IMR-90 (cell line): Measurements from ENCODE around the gene TINAG. TPM values are rescaled to one million over a fixed set of nuclear protein-coding genes. Genes with fewer than 3 reads are reported as not detected.

Experiments
- ATAC-seq: fragments of 200-7000 bp; cut with Tn5 transposase; 2 replicates; pipeline ENCODE4 v1.9.1; 2020; ENCODE audit warnings: low read depth, mild to moderate bottlenecking, moderate library complexity
- BruUV-seq: library from RNA; stranded (reverse); fragments of 400-500 nt; replicated peaks from 2 replicates; lab custom pipeline; 2021; lab: Mats Ljungman, UMichigan
- CTCF ChIA-PET: fragments of 300-600 bp; formaldehyde crosslinking; extraction: SDS; loops from one replicate; lab custom pipeline; 2021; ENCODE audit warnings: antibody characterized with exemption; lab: Yijun Ruan, JAX
- POLR2A ChIA-PET: fragments of 300-600 bp; sonication (Branson Sonifier 250); formaldehyde crosslinking; loops from one replicate; lab custom pipeline; 2022; ENCODE audit warnings: antibody characterized with exemption; ENCODE audit not compliant: unreplicated experiment; lab: Charles Lee
- DNase-seq: peaks from one replicate; pipeline ENCODE4 v3.0.0; 2013
- H2AFZ ChIP-seq: replicated peaks from 2 replicates; pipeline ENCODE3; 2013; ENCODE audit warnings: low read length, mild to moderate bottlenecking; ENCODE audit not compliant: poor library complexity
- H2AK5ac ChIP-seq: 2 replicates; pipeline ENCODE4 v1.6.1; 2013; ENCODE audit warnings: low read depth, low read length, inconsistent platforms
- H2AK9ac ChIP-seq: replicated peaks from 2 replicates; pipeline ENCODE3; 2013; ENCODE audit warnings: mild to moderate bottlenecking, low read depth, low read length, moderate library complexity; ENCODE audit not compliant: poor library complexity
- H2BK120ac ChIP-seq: 2 replicates; pipeline ENCODE4 v1.6.1; 2013; ENCODE audit warnings: low read depth, low read length, inconsistent platforms
- H2BK15ac ChIP-seq: 3 replicates; pipeline ENCODE4 v1.6.1; 2013; ENCODE audit warnings: low read depth, low read length, inconsistent platforms
- H2BK20ac ChIP-seq: 2 replicates; pipeline ENCODE4 v1.6.1; 2013; ENCODE audit warnings: low read depth, mild to moderate bottlenecking, inconsistent platforms, low read length, moderate library complexity
- H2BK5ac ChIP-seq: 2 replicates; pipeline ENCODE4 v1.6.1; 2013; ENCODE audit warnings: mild to moderate bottlenecking, low read depth, low read length, inconsistent platforms; ENCODE audit not compliant: poor library complexity, severe bottlenecking
- H3K14ac ChIP-seq: replicated peaks from 2 replicates; pipeline ENCODE4 v1.6.1; 2013; ENCODE audit warnings: low read depth, low read length, inconsistent platforms
- H3K18ac ChIP-seq: 2 replicates; pipeline ENCODE4 v1.6.1; 2013; ENCODE audit warnings: low read depth, low read length, control low read depth
- H3K23ac ChIP-seq: 2 replicates; pipeline ENCODE4 v1.6.1; 2013; ENCODE audit warnings: low read depth, low read length, inconsistent platforms
- H3K27ac ChIP-seq: 2 replicates; pipeline ENCODE4 v1.5.1; 2013; ENCODE audit warnings: mild to moderate bottlenecking, control low read depth, low read length; ENCODE audit not compliant: insufficient read depth
- H3K27me3 ChIP-seq: 2 replicates; pipeline ENCODE4 v1.6.1; 2013; ENCODE audit warnings: low read length; ENCODE audit not compliant: control insufficient read depth, insufficient read depth
- H3K36me3 ChIP-seq: 2 replicates; pipeline ENCODE4 v1.6.1; 2013; ENCODE audit warnings: low read length, mixed read lengths; ENCODE audit not compliant: control insufficient read depth, insufficient read depth
- H3K4ac ChIP-seq: 2 replicates; pipeline ENCODE4 v1.6.1; 2013; ENCODE audit warnings: low read depth, low read length, inconsistent platforms
- H3K4me1 ChIP-seq: 2 replicates; pipeline ENCODE4 v1.6.1; 2013; ENCODE audit warnings: low read length, mixed read lengths; ENCODE audit not compliant: control insufficient read depth, insufficient read depth
- H3K4me2 ChIP-seq: 2 replicates; pipeline ENCODE4 v1.6.1; 2013; ENCODE audit warnings: low read depth, mild to moderate bottlenecking, control low read depth, low read length, moderate library complexity
- H3K4me3 ChIP-seq: 2 replicates; pipeline ENCODE4 v1.5.1; 2013; ENCODE audit warnings: low read depth, mild to moderate bottlenecking, control low read depth, low read length, moderate library complexity; ENCODE audit not compliant: insufficient read depth
- H3K56ac ChIP-seq: 2 replicates; pipeline ENCODE4 v1.6.1; 2013; ENCODE audit warnings: low read length, inconsistent platforms; ENCODE audit not compliant: insufficient read depth; ENCODE audit errors: extremely low read depth
- H3K79me1 ChIP-seq, 2 experiments: 2 replicates each; pipeline ENCODE4 v1.6.1; 2013; ENCODE audit warnings: low read length in 2 of 2, inconsistent platforms in 1 of 2, low read depth in 1 of 2
- H3K9ac ChIP-seq: 2 replicates; pipeline ENCODE4 v1.6.1; 2013; ENCODE audit warnings: low read depth, low read length, control low read depth
- H3K9me1 ChIP-seq: 2 replicates; pipeline ENCODE4 v1.6.1; 2013; ENCODE audit warnings: low read length, inconsistent platforms; ENCODE audit not compliant: insufficient read depth
- H3K9me3 ChIP-seq: 2 replicates; pipeline ENCODE4 v1.6.1; 2013; ENCODE audit warnings: low read length; ENCODE audit not compliant: control insufficient read depth, insufficient read depth
- H4K20me1 ChIP-seq: 2 replicates; pipeline ENCODE4 v1.6.1; 2013; ENCODE audit warnings: low read length, inconsistent platforms; ENCODE audit not compliant: insufficient read depth
- H4K5ac ChIP-seq: 2 replicates; pipeline ENCODE4 v1.6.1; 2013; ENCODE audit warnings: mild to moderate bottlenecking, low read depth, low read length, control low read depth
- H4K8ac ChIP-seq, 2 experiments: 2 replicates each; pipeline ENCODE4 v1.6.1; 2013; ENCODE audit warnings: low read depth in 2 of 2, low read length in 2 of 2, control low read depth in 1 of 2, inconsistent platforms in 1 of 2
- H4K91ac ChIP-seq: 2 replicates; pipeline ENCODE4 v1.6.1; 2013; ENCODE audit warnings: low read depth, low read length, inconsistent platforms; ENCODE audit not compliant: insufficient read depth
- CEBPB ChIP-seq: IDR thresholded peaks from 2 replicates; pipeline ENCODE4 v1.6.1; 2012; ENCODE audit warnings: low read depth, low read length, improper control_type of control experiment
- CHD1 ChIP-seq: IDR thresholded peaks from 2 replicates; pipeline ENCODE4 v1.6.1; 2012; ENCODE audit warnings: low read depth, low read length, improper control_type of control experiment
- CTCF ChIP-seq: conservative IDR thresholded peaks from 2 replicates; pipeline ENCODE4 v1.5.1; 2012; ENCODE audit warnings: mild to moderate bottlenecking, low read depth, low read length, improper control_type of control experiment
- ELK1 ChIP-seq: fragments of 150-350 bp; IDR thresholded peaks from 2 replicates; pipeline ENCODE4 v1.6.1; 2016; ENCODE audit warnings: low read depth, mild to moderate bottlenecking, low read length, moderate library complexity, borderline replicate concordance
- MAFK ChIP-seq: IDR thresholded peaks from 2 replicates; pipeline ENCODE4 v1.6.1; 2012; ENCODE audit warnings: low read depth, low read length, improper control_type of control experiment
- MAZ ChIP-seq: IDR thresholded peaks from 2 replicates; pipeline ENCODE4 v1.6.1; 2012; ENCODE audit warnings: low read depth, mild to moderate bottlenecking, low read length, improper control_type of control experiment, moderate library complexity, borderline replicate concordance
- MXI1 ChIP-seq: IDR thresholded peaks from 2 replicates; pipeline ENCODE4 v1.6.1; 2012; ENCODE audit warnings: low read depth, mild to moderate bottlenecking, low read length, moderate library complexity, borderline replicate concordance
- NFE2L2 ChIP-seq: fragments of 150-350 bp; IDR thresholded peaks from 2 replicates; pipeline ENCODE4 v1.6.1; 2016; ENCODE audit warnings: low read depth, mild to moderate bottlenecking, low read length
- POLR2A ChIP-seq: IDR thresholded peaks from 2 replicates; pipeline ENCODE4 v1.6.1; 2012; ENCODE audit warnings: mild to moderate bottlenecking, low read depth, low read length
- RAD21 ChIP-seq: IDR thresholded peaks from 2 replicates; pipeline ENCODE4 v1.6.1; 2012; ENCODE audit warnings: low read length, improper control_type of control experiment
- RCOR1 ChIP-seq: IDR thresholded peaks from 2 replicates; pipeline ENCODE4 v1.6.1; 2012; ENCODE audit warnings: mild to moderate bottlenecking, low read length, improper control_type of control experiment; ENCODE audit not compliant: insufficient replicate concordance
- RFX5 ChIP-seq: IDR thresholded peaks from 2 replicates; pipeline ENCODE4 v1.8.0; 2012; ENCODE audit warnings: low read depth, mild to moderate bottlenecking, low read length, moderate library complexity
- USF2 ChIP-seq: fragments of 150-350 bp; IDR thresholded peaks from 2 replicates; pipeline ENCODE4 v1.6.1; 2017; ENCODE audit warnings: mild to moderate bottlenecking, antibody characterized with exemption, low read length, low read depth
- WGBS, 2 experiments: methylation state at CpG; one replicate each; pipeline versions ENCODE4 v1.1.5 to v1.1.7; 2013; ENCODE audit warnings: missing lambda C conversion rate in 2 of 2; ENCODE audit not compliant: insufficient read length in 1 of 2; ENCODE audit errors: extremely low coverage in 2 of 2; 5-methylcytosine and 5-hydroxymethylcytosine counted together
- dilution Hi-C: fragments of 300-500 bp; cut with HindIII; formaldehyde crosslinking; loops from one replicate; pipeline ENCODE4 v1.14.3; 2018; ENCODE audit warnings: low sequenced_read_pairs; ENCODE audit not compliant: unreplicated experiment
- in situ Hi-C: fragments of 300-500 bp; cut with MboI; formaldehyde crosslinking; loops from 3 replicates; pipeline ENCODE4 v1.14.3; 2019; ENCODE audit warnings: low sequenced_read_pairs, inconsistent platforms, mixed read lengths
- intact Hi-C: fragments of 100-400 bp; cut with micrococcal nuclease; formaldehyde crosslinking; loops from 2 replicates; pipeline ENCODE4 v1.10.0; 2022
- polyA plus RNA-seq, 3 experiments: library from polyadenylated mRNA; depleted of rRNA; stranded (reverse); fragments of >200 nt; gene quantifications; 2 replicates each; pipeline ENCODE4 v1.2.3, GENCODE V29; 2012; ENCODE audit warnings: low replicate concordance in 1 of 3
- total RNA-seq: library from RNA; depleted of rRNA; stranded (reverse); fragments of >200 nt; gene quantifications from 2 replicates; pipeline ENCODE4 v1.2.3, GENCODE V29; 2012

The TINAG gene
- total and polyA plus RNA-seq, 2 of the 4 experiments (the other 2 are of a cell fraction): not detected

GRCh38 chr6:54403096-54403495 lies 94.9 kb downstream of the TINAG start:
- Histone ChIP-seq H3K4ac (no peak overlapping the region), H2AFZ (no peak overlapping the region), H4K5ac (no peak overlapping the region), H4K8ac (no peak overlapping the region), H3K18ac (no peak overlapping the region), H2BK5ac (no peak overlapping the region), H3K4me1 (no peaks in the 10 kb centered on the region), H3K4me2 (no peak overlapping the region), H3K36me3 (no peaks in the 10 kb centered on the region), H4K20me1 (no peaks in the 10 kb centered on the region), H2BK15ac (no peak overlapping the region), H3K9me1 (no peaks in the 10 kb centered on the region), H3K14ac (no peak overlapping the region), H2AK9ac (no peak overlapping the region), H2BK20ac (no peak overlapping the region), H4K91ac (no peak overlapping the region), H3K9ac (no peak overlapping the region), H3K23ac (no peak overlapping the region), H2BK120ac (no peak overlapping the region), H3K79me1 (no peaks in the 10 kb centered on the region), H3K9me3 (no peaks in the 10 kb centered on the region), H2AK5ac (no peak overlapping the region), H3K27me3 (no peaks in the 10 kb centered on the region), H3K4me3 (no peak overlapping the region), H3K56ac (no peak overlapping the region), H3K27ac (no peak overlapping the region)
- TF ChIP-seq USF2: no peak
- TF ChIP-seq CEBPB: no peak
- TF ChIP-seq RAD21: no peak
- no peak for TF ChIP-seq MAZ
- no peak for TF ChIP-seq ELK1
- TF ChIP-seq CTCF: no peak
- TF ChIP-seq RCOR1: no peak
- TF ChIP-seq MAFK: no peak
- TF ChIP-seq MXI1: no peak
- no peak for TF ChIP-seq POLR2A
- no peak for TF ChIP-seq CHD1
- no peak for TF ChIP-seq RFX5
- TF ChIP-seq NFE2L2: no peak
- ATAC-seq (no peak), DNase-seq (no peak)
- ChIA-PET CTCF (interaction anchor here (0.7 kb wide), 1 partner anchor 12 kb away, joined by 3 read pairs; no protein-coding TSS in a partner anchor), POLR2A (no interaction called here)
- no TSS peak for BruUV-seq
- intact Hi-C loops: no loop called here
- in situ Hi-C loops: no loop called here
- dilution Hi-C loops: no loop called here
- no CpG with 5 or more reads among the region's 1 CpG for WGBS, 2 experiments
